Ovary (tissue), 9 donors: ENCODE results near the gene AIFM3. TPM values are rescaled to one million over a fixed set of nuclear protein-coding genes. Genes with fewer than 3 reads are reported as not detected.
"Not testable (repeated sequence)": the region's sequence is repeated elsewhere in the genome, so short reads cannot be mapped to it uniquely, and the experiment has no call there.

Source experiments
- DNase-seq, 5 donors: peaks; one replicate each; pipeline ENCODE4 v3.0.0-alpha.2; 2019 to 2020
- H3K27ac ChIP-seq, 2 donors: fragments of 200-600 bp; one replicate each; pipeline versions ENCODE4 v1.5.1 to v1.8.0; 2019 to 2022
- H3K27me3 ChIP-seq: fragments of 200-600 bp; one replicate; pipeline ENCODE4 v1.8.0; 2022
- H3K36me3 ChIP-seq: fragments of 200-600 bp; sonication (generic); one replicate; pipeline ENCODE4 v1.5.1; 2019
- H3K4me1 ChIP-seq: one replicate; pipeline ENCODE4 v1.8.1; 2013; ENCODE audit warnings: mild to moderate bottlenecking, moderate library complexity; ENCODE audit not compliant: insufficient read depth
- H3K4me3 ChIP-seq: fragments of 200-600 bp; sonication (generic); one replicate; pipeline ENCODE4 v1.5.1; 2017
- H3K9me3 ChIP-seq, 2 donors: fragments of 200-600 bp in 1 of 2; sonication (generic) in 1 of 2; one replicate each; pipeline versions ENCODE4 v1.5.1 to v1.8.1; 2013 to 2019; ENCODE audit warnings: mild to moderate bottlenecking in 1 of 2, moderate library complexity in 1 of 2
- CTCF ChIP-seq, 3 donors: fragments of 450-650 bp in 2 of 3; fragments of 200-600 bp in 1 of 3; IDR thresholded peaks; one replicate each; pipeline versions ENCODE4 v1.5.1 to v1.8.0; 2016 to 2022; ENCODE audit warnings: antibody characterized with exemption in 3 of 3, mild to moderate bottlenecking in 1 of 3
- EP300 ChIP-seq: sonication (generic); formaldehyde crosslinking; IDR thresholded peaks from one replicate; pipeline ENCODE4 v1.6.1; 2017; ENCODE audit warnings: antibody characterized with exemption
- POLR2A ChIP-seq: fragments of 450-650 bp; IDR thresholded peaks from one replicate; pipeline ENCODE4 v1.6.1; 2017; ENCODE audit warnings: antibody characterized with exemption, mild to moderate bottlenecking, moderate library complexity
- WGBS, 3 donors: extraction: QIAGEN DNeasy Blood & Tissue Kit in 1 of 3; methylation state at CpG; one replicate each; pipeline versions ENCODE4 v1.1.5 to v1.1.7; 2013 to 2017; 5-methylcytosine and 5-hydroxymethylcytosine counted together
- intact Hi-C, 4 donors: fragments of 100-400 bp; cut with DNase I; formaldehyde crosslinking; loops; one replicate each; pipeline versions ENCODE4 v1.11.0 to v1.15.1; 2022 to 2023
- polyA plus RNA-seq, 2 donors: library from polyadenylated mRNA; stranded (reverse); fragments of 200-250 nt in 1 of 2; fragments of 350-450 nt in 1 of 2; fragmentation: Illumina TruSeq in 1 of 2; extraction: RNeasy Lipid Tissue Mini Kit (QIAGEN cat#74804) in 1 of 2; gene quantifications; one replicate each; pipeline ENCODE4 v1.2.3, GENCODE V29; 2013 to 2014
- total RNA-seq, 7 donors: library from RNA; depleted of rRNA in 2 of 7; stranded (reverse); fragments of >200 nt in 2 of 7; fragmentation: NEBNext Ultra II Directional in 3 of 7; extraction: Animal tissue kit (Norgen Biotek cat#: 25700) in 3 of 7; gene quantifications; one replicate each; pipeline versions ENCODE4 v1.1.0 to v1.2.4, GENCODE V29; 2016 to 2023
- donor health status: DM: no; HTN: no; CAD: no; lungs with moderate emphysema.
- donor health status: DM: no; HTN: no; CAD: no.
- donor health status: Bipolar disorder and iron deficiency.
- donor health status: DM: yes; HTN: yes; CAD: no.
- donor health status: DM: no; HTN: no; CAD: no.
- donor health status: DM: yes; HTN: yes; CAD: no.

AIFM3 gene
- total and polyA plus RNA-seq, 9 donors = 0.43 to 2.7 (median 1.1) TPM; not detected in 1

- TF ChIP-seq CTCF (IDR thresholded peaks at IDR 0.05) (no peak), EP300 (no peak), POLR2A (no peak)
- DNase-seq = no peak
- intact Hi-C loops = no loop called here
- H3K27ac ChIP-seq = no peak overlapping the region
- H3K27me3 ChIP-seq = no peaks in the 10 kb centered on the region
- no peaks in the 10 kb centered on the region for H3K9me3 ChIP-seq
- 60 to 74% (median 61%) methylated on average over 4 of the region's 4 CpGs for whole genome bisulfite sequencing, 3 donors
- no peak overlapping the region for H3K4me3 ChIP-seq
- H3K4me1 ChIP-seq = peaks cover 10% of the 10 kb centered on the region
- H3K36me3 ChIP-seq = no peaks in the 10 kb centered on the region
These were observed 36.7 kb downstream of the AIFM3 start for GRCh38 chr22:21003782-21004181.

DNA sequence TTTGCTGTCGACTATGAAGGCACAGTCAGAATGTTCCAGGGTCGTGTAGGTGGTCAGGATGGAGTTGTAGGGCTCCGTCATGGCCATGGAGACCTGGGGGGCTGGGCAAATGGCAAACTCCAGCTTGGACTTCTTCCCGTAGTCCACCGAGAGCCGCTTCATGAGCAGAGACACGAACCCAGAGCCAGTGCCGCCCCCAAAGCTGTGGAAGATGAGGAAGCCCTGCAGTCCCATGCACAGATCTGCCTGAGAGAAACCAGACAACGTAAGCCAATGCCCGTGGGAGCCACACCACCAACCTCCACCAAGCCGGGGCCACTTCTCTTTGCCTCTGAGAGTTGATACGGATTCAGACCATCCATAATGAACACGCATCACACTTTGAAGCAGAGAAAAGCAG, 42.2 kb downstream of the AIFM3 start:
- DNase-seq, H3K4me3 ChIP-seq, H3K9me3 ChIP-seq, H3K27me3 ChIP-seq, H3K27ac ChIP-seq, H3K4me1 ChIP-seq, intact Hi-C loops, H3K36me3 ChIP-seq: not testable (repeated sequence)
- 87 to 91% (median 89%) methylated on average over 13 of the region's 13 CpGs for WGBS, 3 donors

- no peaks in the 10 kb centered on the region for H3K27me3 ChIP-seq
- TF ChIP-seq CTCF (IDR thresholded peaks at IDR 0.05) (no peak), POLR2A (no peak), EP300 (no peak)
- H3K36me3 ChIP-seq = no peaks in the 10 kb centered on the region
- peaks cover 4% of the 10 kb centered on the region for H3K4me1 ChIP-seq
- H3K27ac ChIP-seq = no peak overlapping the region
- WGBS, 3 donors = 44 to 48% (median 45%) methylated on average over 10 of the region's 10 CpGs
- intact Hi-C loops = loop anchor here in 1 of 4 donors (10.0 kb wide), 1 partner anchor 145 kb away; no protein-coding TSS in a partner anchor
- DNase-seq = no peak
- no peak overlapping the region for H3K4me3 ChIP-seq
- no peaks in the 10 kb centered on the region for H3K9me3 ChIP-seq
These were observed 42.8 kb downstream of the AIFM3 start for GRCh38 chr22:21009638-21010425.

DNA sequence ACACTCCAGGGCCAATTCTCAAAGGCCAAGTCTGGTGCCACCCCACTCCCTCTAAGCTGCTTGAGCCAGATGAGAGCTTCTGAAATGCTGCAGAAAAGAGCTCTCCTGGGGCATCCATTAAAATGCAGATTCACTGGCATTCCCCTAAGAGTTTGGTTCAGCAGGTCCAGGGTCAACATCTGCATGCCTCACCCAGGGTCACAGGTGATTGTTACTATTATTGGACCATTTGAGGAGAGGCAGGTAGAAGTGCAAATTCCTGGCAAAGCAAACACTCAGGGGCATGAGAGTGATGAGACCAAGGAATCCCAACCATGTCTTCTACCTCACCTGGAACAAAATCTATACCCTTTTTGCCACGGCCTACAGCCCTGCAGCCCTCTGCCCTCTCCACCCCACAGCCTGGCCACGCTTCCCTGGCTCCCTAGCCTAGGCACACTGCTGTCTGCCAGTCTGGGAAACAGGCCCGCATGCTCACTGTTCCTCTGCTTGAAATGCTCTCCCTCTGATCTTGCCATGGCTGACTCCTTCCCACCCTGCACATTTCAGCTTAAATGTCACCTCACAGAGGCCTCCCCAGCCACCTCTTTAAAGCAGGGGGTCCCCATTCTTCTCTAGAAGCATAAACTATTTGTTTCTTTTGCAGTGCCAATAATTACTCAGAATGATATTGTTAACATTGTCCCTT, 43.5 kb downstream of the AIFM3 start:
- no peak overlapping the region for H3K4me3 ChIP-seq
- TF ChIP-seq POLR2A (no peak), EP300 (no peak), CTCF (IDR thresholded peaks at IDR 0.05) (no peak)
- H3K27me3 ChIP-seq = no peaks in the 10 kb centered on the region
- no peak overlapping the region for H3K27ac ChIP-seq
- H3K4me1 ChIP-seq = peaks cover 4% of the 10 kb centered on the region
- H3K9me3 ChIP-seq = no peaks in the 10 kb centered on the region
- WGBS, 3 donors = 93 to 96% (median 95%) methylated on average over 3 of the region's 3 CpGs
- intact Hi-C loops = loop anchor here in 1 of 4 donors (10.0 kb wide), 1 partner anchor 146 kb away; no protein-coding TSS in a partner anchor
- no peaks in the 10 kb centered on the region for H3K36me3 ChIP-seq
- DNase-seq = no peak
